ENCODE measurements around the gene THAP8. TPM values are rescaled to one million over a fixed set of nuclear protein-coding genes. Genes with fewer than 3 reads are reported as not detected.

Gene THAP8
- total and polyA plus RNA-seq, 2 of the 13 experiments (the other 11 are each of a cell fraction or from before 2014, with no cell fraction given): 1.7 to 3.7 TPM

GRCh38 chr19:36054119-36054732 is at the start of gene THAP8 (continued):
- TF ChIP-seq TCF7L2 (IDR thresholded peaks at IDR 0.05; ENCODE audit: low read depth, low read length): no peak
- TF ChIP-seq ZNF607 (CRISPR knock-in tag; IDR thresholded peaks at IDR 0.05; ENCODE audit: borderline replicate concordance): peak; percentile 84; the same call in 1 of the 2 replicates
- no peak; the same call in 1 of the 2 replicates for TF ChIP-seq LCORL (IDR thresholded peaks at IDR 0.05)
- TF ChIP-seq LCORL (CRISPR knock-in tag; IDR thresholded peaks at IDR 0.05): peak; percentile 90
- 0 out of 2 replicates have a peak, but pooled peaks have one; percentile 18 for TF ChIP-seq ZBTB7A (CRISPR knock-in tag; IDR thresholded peaks at IDR 0.05)
- TF ChIP-seq, protein P1, sequence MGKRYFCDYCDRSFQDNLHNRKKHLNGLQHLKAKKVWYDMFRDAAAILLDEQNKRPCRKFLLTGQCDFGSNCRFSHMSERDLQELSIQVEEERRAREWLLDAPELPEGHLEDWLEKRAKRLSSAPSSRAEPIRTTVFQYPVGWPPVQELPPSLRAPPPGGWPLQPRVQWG (CRISPR knock-in tag; IDR thresholded peaks at IDR 0.05; ENCODE audit: borderline replicate concordance, low read depth): no peak
- TF ChIP-seq CAMTA2 (CRISPR knock-in tag; IDR thresholded peaks at IDR 0.05; ENCODE audit: borderline replicate concordance): peak; percentile 79; the same call in 1 of the 2 replicates
- peak; percentile 54 for TF ChIP-seq BCL6 (CRISPR knock-in tag; IDR thresholded peaks at IDR 0.05)
- TF ChIP-seq, protein P2, sequence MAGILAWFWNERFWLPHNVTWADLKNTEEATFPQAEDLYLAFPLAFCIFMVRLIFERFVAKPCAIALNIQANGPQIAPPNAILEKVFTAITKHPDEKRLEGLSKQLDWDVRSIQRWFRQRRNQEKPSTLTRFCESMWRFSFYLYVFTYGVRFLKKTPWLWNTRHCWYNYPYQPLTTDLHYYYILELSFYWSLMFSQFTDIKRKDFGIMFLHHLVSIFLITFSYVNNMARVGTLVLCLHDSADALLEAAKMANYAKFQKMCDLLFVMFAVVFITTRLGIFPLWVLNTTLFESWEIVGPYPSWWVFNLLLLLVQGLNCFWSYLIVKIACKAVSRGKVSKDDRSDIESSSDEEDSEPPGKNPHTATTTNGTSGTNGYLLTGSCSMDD (CRISPR knock-in tag; IDR thresholded peaks at IDR 0.05): no peak
- peak; percentile 87 for TF ChIP-seq ZMYM4 (CRISPR knock-in tag; IDR thresholded peaks at IDR 0.05)
- TF ChIP-seq THAP11 (CRISPR knock-in tag; IDR thresholded peaks at IDR 0.05): peak; percentile 87
- no peak for TF ChIP-seq HNF4G (IDR thresholded peaks at IDR 0.05; ENCODE audit: borderline replicate concordance, low read depth, low read length)
- 0 out of 2 replicates have a peak, but pooled peaks have one; percentile 20 for TF ChIP-seq HNF4G (CRISPR knock-in tag; IDR thresholded peaks at IDR 0.05; ENCODE audit: borderline replicate concordance, low read depth)
- TF ChIP-seq GABPB1 (CRISPR knock-in tag; IDR thresholded peaks at IDR 0.05): peak; percentile 79
- peak; percentile 85 for TF ChIP-seq ZMYM3 (CRISPR knock-in tag; IDR thresholded peaks at IDR 0.05)
- peak; percentile 84 for TF ChIP-seq ZNF547 (CRISPR knock-in tag; IDR thresholded peaks at IDR 0.05)
- TF ChIP-seq, protein P3, sequence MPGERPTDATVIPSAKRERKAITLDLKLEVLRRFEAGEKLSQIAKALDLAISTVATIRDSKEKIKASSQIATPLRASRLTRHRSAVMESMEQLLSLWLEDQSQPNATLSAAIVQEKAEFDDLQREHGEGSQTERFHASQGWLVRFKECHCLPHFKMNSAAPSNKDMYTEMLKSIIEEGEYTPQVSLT (CRISPR knock-in tag; IDR thresholded peaks at IDR 0.05; ENCODE audit: borderline replicate concordance, low read depth): no peak
- 0 out of 2 replicates have a peak, but pooled peaks have one; percentile 39 for TF ChIP-seq ZNF616 (CRISPR knock-in tag; IDR thresholded peaks at IDR 0.05; ENCODE audit: low read depth)
- TF ChIP-seq AGO2 (optimal IDR thresholded peaks at IDR 0.05; ENCODE audit: low read depth, low read length): no peak
- no peak for TF ChIP-seq ELF3 (CRISPR knock-in tag; IDR thresholded peaks at IDR 0.05)
- TF ChIP-seq, protein P4, sequence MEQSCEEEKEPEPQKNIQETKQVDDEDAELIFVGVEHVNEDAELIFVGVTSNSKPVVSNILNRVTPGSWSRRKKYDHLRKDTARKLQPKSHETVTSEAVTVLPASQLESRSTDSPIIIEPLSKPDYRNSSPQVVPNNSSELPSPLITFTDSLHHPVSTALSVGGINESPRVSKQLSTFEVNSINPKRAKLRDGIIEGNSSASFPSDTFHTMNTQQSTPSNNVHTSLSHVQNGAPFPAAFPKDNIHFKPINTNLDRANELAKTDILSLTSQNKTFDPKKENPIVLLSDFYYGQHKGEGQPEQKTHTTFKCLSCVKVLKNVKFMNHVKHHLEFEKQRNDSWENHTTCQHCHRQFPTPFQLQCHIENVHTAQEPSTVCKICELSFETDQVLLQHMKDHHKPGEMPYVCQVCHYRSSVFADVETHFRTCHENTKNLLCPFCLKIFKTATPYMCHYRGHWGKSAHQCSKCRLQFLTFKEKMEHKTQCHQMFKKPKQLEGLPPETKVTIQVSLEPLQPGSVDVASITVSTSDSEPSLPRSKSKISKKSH (CRISPR knock-in tag; IDR thresholded peaks at IDR 0.05; ENCODE audit: borderline replicate concordance): peak; percentile 55; the same call in 1 of the 2 replicates
- TF ChIP-seq ZNF207 (IDR thresholded peaks at IDR 0.05; ENCODE audit: borderline replicate concordance): peak; percentile 92; the same call in 1 of the 2 replicates
- TF ChIP-seq ZFP36L2 (CRISPR knock-in tag; IDR thresholded peaks at IDR 0.05): no peak
- TF ChIP-seq ZNF562 (CRISPR knock-in tag; IDR thresholded peaks at IDR 0.05; ENCODE audit: borderline replicate concordance): no peak
- TF ChIP-seq KLF15 (CRISPR knock-in tag; IDR thresholded peaks at IDR 0.05; ENCODE audit: borderline replicate concordance): peak; percentile 17; the same call in 1 of the 2 replicates
- TF ChIP-seq, protein P5, sequence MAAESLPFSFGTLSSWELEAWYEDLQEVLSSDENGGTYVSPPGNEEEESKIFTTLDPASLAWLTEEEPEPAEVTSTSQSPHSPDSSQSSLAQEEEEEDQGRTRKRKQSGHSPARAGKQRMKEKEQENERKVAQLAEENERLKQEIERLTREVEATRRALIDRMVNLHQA (CRISPR knock-in tag; IDR thresholded peaks at IDR 0.05): no peak
- TF ChIP-seq MYC (CRISPR knock-in tag; IDR thresholded peaks at IDR 0.05; ENCODE audit: borderline replicate concordance): peak; percentile 89; the same call in 1 of the 2 replicates
- TF ChIP-seq NCOA5 (CRISPR knock-in tag; IDR thresholded peaks at IDR 0.05): no peak
- TF ChIP-seq POLR2AphosphoS5 (IDR thresholded peaks at IDR 0.05; ENCODE audit: low read depth, low read length): peak; percentile 66
